Activated T-helper 1 cell treated with anti-CD3 and anti-CD28 coated beads, Interleukin-12 subunit alpha, Interleukin-12 subunit beta, Interleukin-2, Interleukin-4 antibody, amounts not matched to agents 30 ng/mL and 10 ng/mL and 1 ng/mL, durations not matched to agents 14 hours and 24 hours and 36 hours (primary cell): ENCODE data around the gene SIRT3. TPM values are rescaled to one million over a fixed set of nuclear protein-coding genes. Genes with fewer than 3 reads are reported as not detected.
"Not testable (repeated sequence)": the region's sequence is repeated elsewhere in the genome, so short reads cannot be mapped to it uniquely, and the experiment has no call there.

Experiments
- DNase-seq: peaks from one replicate; pipeline ENCODE4 v3.0.0; 2021; ENCODE audit warnings: low spot score
- H3K27ac Mint-ChIP-seq: one replicate; pipeline ENCODE4 v1.8.0; 2021; ENCODE audit warnings: mild to moderate bottlenecking, mixed read lengths
- H3K27me3 Mint-ChIP-seq: one replicate; pipeline ENCODE4 v1.8.0; 2022; ENCODE audit warnings: mild to moderate bottlenecking, moderate library complexity, mixed read lengths; ENCODE audit not compliant: insufficient read depth
- H3K36me3 Mint-ChIP-seq: one replicate; pipeline ENCODE4 v1.8.0; 2021; ENCODE audit warnings: low read depth, mixed read lengths
- H3K4me1 Mint-ChIP-seq: one replicate; pipeline ENCODE4 v1.8.0; 2021; ENCODE audit warnings: low read depth, mixed read lengths
- H3K4me3 Mint-ChIP-seq: one replicate; pipeline ENCODE4 v1.8.0; 2021; ENCODE audit warnings: mild to moderate bottlenecking, moderate library complexity, mixed read lengths
- H3K9me3 Mint-ChIP-seq: one replicate; pipeline ENCODE4 v1.8.0; 2021; ENCODE audit warnings: mixed read lengths
- intact Hi-C: fragments of 100-400 bp; cut with micrococcal nuclease; formaldehyde crosslinking; loops from one replicate; pipeline ENCODE4 v1.15.1; 2024
- total RNA-seq: library from RNA; stranded (reverse); gene quantifications from 2 replicates; pipeline ENCODE4 v1.2.3, GENCODE V29; 2022

The SIRT3 gene
- total RNA-seq, 1 donor from 2014 or later: 11.6 TPM

DNA sequence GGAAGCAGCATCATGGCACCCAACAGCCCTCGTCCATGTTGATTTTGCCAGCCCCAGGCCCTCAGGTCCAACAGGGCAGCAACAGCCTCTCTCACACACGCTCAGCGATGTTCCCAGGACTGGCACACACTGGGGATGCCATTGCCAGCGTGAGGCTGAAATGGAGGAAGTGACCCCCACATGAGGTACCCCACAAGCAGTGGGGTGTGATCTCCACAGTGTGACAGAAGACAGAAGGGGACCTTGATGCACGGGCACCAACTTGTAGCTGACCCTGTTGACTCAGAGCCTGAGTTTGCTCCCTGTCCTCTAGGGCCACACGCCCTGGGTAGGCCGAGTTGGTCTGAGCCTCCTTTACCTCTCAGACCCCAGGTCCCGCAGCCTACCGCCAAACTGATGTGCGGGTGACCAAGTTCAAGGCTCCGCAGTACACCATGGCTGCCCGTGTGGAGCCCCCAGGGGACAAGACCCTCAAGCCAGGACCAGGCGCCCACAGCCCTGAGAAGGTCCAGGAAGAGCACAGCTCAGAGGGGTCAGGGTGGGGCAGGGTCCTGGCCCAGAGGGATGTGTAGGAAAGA, 37.0 kb downstream of the SIRT3 start:
- intact Hi-C loops: no loop called here
- Mint-ChIP-seq H3K4me3 (no peak overlapping the region), H3K36me3 (peaks cover 18% of the 10 kb centered on the region), H3K27ac (no peak overlapping the region), H3K27me3 (no peaks in the 10 kb centered on the region), H3K4me1 (peaks cover 28% of the 10 kb centered on the region), H3K9me3 (no peaks in the 10 kb centered on the region)
- no peak for DNase-seq

DNA sequence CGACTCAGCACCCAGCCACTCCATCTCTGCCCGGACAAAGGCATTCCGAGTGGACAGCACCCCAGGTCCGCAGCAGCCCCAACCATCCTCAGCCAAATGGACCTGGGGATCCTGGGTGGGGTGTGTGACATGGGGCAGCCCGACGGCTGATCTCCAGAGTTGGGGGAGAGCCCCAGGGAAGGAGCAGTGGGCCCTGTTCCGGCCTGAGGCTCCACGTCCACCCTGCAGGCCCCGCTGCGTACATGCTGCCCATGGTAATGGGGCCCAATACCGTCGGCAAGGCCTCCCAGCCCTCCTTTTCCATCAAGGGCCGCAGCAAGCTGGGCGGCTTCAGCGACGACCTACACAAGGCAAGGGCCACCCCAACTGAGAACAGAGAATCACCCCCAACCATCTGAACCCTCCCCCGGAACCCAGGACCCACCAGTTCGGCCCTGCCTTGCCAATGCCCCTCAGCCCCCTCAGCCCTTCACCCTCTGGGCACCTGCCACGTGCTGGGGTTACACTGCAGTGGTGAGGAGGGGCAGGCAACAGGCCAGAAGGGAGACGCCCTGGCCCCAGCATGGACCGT, 37.8 kb downstream of the SIRT3 start:
- H3K9me3 Mint-ChIP-seq: no peaks in the 10 kb centered on the region
- no peak overlapping the region for H3K27ac Mint-ChIP-seq
- H3K4me1 Mint-ChIP-seq: peaks cover 20% of the 10 kb centered on the region
- no peak for DNase-seq
- intact Hi-C loops: no loop called here
- peaks cover 11% of the 10 kb centered on the region for H3K36me3 Mint-ChIP-seq
- no peak overlapping the region for H3K4me3 Mint-ChIP-seq
- H3K27me3 Mint-ChIP-seq: no peaks in the 10 kb centered on the region

DNA sequence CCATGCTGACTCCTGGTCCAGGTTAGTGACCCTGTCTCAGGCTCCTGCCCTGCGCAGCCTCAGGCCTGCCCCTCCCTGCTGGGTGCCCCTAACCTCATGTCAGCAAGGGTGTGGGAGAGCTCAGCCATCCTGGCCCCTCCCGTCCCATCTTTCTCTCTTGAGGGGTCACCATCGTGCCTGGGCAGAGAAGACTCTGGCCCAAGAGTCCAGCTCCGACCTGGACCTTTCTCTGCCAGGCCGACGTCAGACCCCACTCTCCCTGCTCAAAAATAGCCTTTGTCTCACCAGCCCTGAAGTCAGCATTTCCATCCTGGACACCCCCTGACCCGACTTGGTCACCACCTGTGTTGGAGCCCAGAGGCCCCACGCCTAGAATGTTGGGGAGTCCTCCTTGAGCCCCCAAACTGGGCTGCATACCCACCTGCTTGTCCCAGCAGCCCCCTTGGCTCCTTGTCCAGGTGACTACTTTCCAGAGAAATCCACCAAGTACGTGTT, 38.4 kb downstream of the SIRT3 start:
- intact Hi-C loops: no loop called here
- Mint-ChIP-seq H3K4me3 (no peak overlapping the region), H3K4me1 (peaks cover 15% of the 10 kb centered on the region), H3K36me3 (peaks cover 8% of the 10 kb centered on the region), H3K27ac (no peak overlapping the region), H3K27me3 (no peaks in the 10 kb centered on the region), H3K9me3 (no peaks in the 10 kb centered on the region)
- no peak for DNase-seq

DNA sequence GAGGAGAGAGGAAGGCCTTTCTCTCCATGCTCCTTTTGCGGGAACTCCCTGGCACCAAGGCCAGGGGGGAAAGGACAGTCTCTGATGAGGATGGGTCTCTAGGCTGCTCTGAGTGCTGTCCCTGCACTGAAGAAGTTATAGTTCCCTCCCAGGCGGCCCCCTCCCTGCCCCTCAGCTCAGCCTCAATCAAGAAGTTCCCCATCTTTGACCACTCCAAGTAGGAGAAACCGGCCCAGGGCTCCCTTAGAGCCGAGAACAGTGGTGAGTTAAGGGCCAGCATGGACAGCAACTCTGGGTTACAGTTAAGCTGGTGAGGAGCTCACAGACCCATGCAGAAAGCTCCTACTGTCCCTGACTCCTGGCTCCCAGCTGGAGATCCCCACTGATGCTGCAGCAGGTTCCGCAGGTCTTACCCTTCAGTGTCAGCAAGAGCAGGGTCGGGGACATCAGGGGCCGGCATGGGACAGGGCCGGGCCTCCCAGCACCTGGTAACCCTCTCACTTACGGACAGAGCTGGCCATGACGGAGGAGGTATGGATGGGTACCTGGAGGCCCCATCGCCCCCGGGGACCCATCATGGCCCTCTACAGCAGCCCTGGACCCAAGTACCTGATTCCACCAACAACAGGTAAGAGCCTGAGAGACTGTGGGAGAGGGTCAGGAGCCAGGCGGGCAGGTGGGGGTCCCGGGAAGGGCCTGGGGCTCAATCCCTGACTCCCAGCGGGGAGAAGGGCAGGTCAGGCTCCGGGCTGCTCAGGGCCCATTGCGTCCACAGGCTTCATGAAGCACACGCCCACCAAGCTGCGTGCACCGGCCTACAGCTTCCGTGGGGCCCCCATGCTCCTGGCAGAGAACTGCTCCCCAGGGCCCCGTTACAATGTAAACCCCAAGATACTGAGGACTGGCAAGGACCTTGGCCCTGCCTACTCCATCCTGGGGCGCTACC, 39.1 kb downstream of the SIRT3 start:
- Mint-ChIP-seq H3K36me3 (peaks cover 5% of the 10 kb centered on the region), H3K27me3 (no peaks in the 10 kb centered on the region), H3K4me1 (peaks cover 8% of the 10 kb centered on the region), H3K27ac (no peak overlapping the region), H3K4me3 (no peak overlapping the region), H3K9me3 (no peaks in the 10 kb centered on the region)
- intact Hi-C loops: no loop called here
- no peak for DNase-seq

DNA sequence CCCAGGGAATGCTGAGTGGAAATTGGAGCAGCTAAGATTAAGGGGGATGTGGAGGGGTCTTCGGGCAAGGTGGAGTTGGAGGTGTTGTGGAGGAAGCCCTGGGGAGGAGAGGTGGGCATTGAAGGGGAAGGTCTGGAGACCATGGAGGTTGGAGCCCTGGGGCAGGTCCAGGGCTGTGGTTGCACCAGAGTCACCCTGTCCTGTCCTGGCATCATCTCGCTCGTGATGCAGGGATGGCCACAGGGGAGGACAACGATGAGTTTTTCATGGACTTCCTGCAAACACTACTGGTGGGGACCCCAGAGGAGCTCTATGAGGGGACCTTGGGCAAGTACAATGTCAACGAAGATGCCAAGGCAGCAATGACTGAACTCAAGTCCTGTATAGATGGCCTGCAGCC, 42.7 kb downstream of the SIRT3 start:
- intact Hi-C loops, H3K27me3 Mint-ChIP-seq, H3K4me3 Mint-ChIP-seq, H3K4me1 Mint-ChIP-seq, DNase-seq, H3K27ac Mint-ChIP-seq, H3K36me3 Mint-ChIP-seq, H3K9me3 Mint-ChIP-seq: not testable (repeated sequence)

DNA sequence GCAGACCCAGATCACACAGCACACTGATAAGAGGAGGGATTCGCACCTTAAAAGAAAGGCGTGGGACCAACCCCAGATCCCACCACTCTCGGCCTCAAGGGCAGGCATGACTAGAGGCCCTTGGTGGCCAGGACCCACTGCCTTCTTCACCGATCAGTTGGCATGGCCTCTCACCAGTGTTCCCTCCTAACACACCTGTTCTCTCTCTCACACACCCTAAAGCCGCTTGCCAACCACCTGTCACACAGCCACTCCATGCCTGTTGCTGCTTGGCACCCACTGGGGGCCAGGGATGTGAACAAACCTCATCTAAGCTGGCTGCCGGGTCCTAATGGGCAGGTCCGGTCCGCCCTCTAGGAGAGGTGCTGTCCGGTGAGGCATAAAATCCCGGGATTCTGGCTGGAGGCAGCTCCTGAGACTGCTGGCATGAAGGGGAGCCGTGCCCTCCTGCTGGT, 43.4 kb downstream of the SIRT3 start, which contains the start of gene SCGB1C1:
TSS of gene SCGB1C1 (plus strand) at position 405 of the 455 bp plus-strand sequence. CDS start at position 427, 22 bp downstream.
- intact Hi-C loops, H3K36me3 Mint-ChIP-seq, H3K4me1 Mint-ChIP-seq, H3K9me3 Mint-ChIP-seq, H3K27me3 Mint-ChIP-seq, H3K4me3 Mint-ChIP-seq, H3K27ac Mint-ChIP-seq, DNase-seq: not testable (repeated sequence)

DNA sequence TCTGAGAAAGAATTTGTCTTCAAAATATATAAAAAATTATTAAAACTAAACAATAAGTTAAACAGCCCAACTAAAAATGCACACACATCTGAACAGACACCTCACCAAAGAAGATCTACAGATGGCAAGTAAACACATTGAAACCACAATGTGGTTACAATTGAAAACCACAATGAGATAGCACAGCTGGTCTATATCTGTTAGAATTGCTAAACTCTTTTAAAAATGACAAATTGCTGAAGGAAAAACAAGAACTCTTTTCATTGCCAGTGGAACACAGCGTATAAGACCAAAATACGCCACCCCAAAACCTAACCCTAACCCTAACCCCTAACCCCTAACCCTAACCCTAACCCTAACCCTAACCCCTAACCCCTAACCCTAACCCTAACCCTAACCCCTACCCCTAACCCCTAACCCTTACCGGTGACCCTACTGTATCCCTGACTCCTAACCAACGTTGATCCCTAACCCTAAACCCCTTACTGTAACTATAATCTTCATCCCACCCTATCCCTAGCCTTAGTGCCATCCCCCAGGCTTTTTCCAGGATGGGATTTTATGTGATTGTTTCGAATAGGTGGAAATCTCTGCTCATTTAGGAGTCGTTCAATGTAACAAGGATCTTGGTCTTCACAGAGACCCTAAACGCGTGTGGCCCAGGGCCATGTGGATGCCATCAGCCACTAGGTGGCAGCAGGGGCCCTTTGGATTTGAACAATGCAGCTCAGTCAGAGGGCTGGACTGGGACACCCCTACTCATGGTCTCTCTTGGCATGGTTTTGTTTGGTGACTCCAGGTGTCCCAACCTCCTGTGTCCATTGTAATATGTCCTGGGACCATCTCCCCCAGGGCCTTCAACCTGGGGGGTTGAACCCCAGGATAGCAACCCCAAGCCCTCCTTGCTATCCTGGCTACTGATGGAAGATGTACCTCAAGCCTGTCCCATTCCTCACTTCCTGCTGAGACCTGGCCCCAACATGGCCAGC, 44.4 kb downstream of the SIRT3 start:
- H3K36me3 Mint-ChIP-seq: not testable (repeated sequence)

DNA sequence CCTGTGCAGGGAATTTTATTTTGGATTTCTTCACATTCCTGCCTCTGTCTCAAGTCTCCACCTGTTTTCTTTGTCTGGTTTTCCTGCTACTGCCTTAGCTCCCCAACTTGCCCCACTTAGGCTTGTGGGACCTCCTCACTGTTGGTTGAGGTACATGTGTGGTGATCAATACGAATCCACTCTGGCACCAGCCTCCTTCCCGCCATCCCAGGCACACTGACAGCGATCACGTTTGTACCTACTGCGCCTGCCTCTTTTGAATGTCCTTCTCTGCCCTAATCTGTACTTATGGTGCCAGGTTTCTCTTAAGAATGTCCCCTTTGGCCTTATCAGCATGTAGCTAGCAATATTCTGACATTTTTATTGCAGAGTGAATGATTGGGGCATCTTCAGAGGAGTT, 45.6 kb downstream of the SIRT3 start:
- DNase-seq, H3K27me3 Mint-ChIP-seq, H3K9me3 Mint-ChIP-seq, H3K36me3 Mint-ChIP-seq, H3K4me3 Mint-ChIP-seq, intact Hi-C loops, H3K27ac Mint-ChIP-seq, H3K4me1 Mint-ChIP-seq: not testable (repeated sequence)

More for the DNA sequence above, 44.4 kb downstream of the SIRT3 start:
- DNase-seq: peak; percentile 51
- Mint-ChIP-seq H3K4me3 (peak overlapping the region; percentile 42), H3K27ac (peak overlapping the region; percentile 72)
- H3K27me3 Mint-ChIP-seq, H3K4me1 Mint-ChIP-seq, intact Hi-C loops, H3K9me3 Mint-ChIP-seq: not testable (repeated sequence)

DNA sequence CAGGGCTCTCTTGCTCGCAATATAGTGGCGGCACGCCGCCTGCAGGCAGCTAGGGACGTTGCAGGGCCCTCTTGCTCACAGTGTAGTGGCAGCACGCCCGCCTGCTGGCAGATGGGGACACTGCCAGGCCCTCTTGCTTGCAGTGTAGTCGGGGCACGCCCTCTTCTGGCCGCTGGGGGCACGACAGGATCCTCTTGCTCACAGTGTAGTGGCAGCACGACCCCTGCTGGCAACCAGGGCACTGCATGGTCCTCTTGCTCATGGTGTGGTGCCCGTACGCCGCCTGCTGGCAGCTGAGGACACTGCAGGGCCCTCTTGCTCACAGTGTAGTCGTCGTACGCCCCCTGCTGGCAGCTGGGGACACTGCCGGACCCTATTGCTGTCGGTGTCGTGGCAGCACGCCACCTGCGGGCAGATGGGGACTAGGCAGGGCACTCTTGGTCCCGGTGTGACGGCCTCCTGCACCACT, 46.3 kb downstream of the SIRT3 start:
- H3K27me3 Mint-ChIP-seq, H3K4me1 Mint-ChIP-seq, H3K36me3 Mint-ChIP-seq, H3K4me3 Mint-ChIP-seq, intact Hi-C loops, H3K9me3 Mint-ChIP-seq, H3K27ac Mint-ChIP-seq: not testable (repeated sequence)
- peak; percentile 38 for DNase-seq

DNA sequence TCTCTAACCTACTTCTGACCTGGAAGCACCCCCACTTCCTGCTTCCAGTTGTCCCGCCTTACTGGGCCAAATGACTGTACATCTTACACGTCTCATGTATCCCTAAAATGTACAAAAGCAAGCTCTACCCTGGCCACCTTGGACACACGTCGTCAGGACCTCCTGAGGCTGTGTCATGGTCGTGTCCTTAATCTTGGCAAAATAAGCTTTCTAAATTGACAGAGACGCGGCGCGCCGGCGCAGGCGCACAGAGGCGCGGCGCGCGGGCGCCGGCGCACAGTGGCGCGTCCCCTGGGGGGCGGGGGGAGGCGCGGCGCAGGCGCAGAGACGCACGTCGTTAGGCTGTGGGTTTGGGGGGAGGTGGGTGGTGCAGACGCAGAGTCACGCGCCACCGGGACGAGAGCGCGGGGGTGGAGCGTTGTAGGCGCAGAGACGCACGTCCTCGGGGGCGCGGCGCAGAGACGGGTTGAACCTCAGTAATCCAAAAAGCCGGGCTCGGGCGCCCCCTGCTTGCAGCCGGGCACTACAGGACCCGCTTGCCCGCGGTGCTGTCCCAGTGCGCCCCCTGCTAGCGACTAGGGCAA, 46.9 kb downstream of the SIRT3 start:
- H3K9me3 Mint-ChIP-seq, intact Hi-C loops, H3K27me3 Mint-ChIP-seq, DNase-seq, H3K36me3 Mint-ChIP-seq, H3K4me1 Mint-ChIP-seq, H3K27ac Mint-ChIP-seq, H3K4me3 Mint-ChIP-seq: not testable (repeated sequence)

DNA sequence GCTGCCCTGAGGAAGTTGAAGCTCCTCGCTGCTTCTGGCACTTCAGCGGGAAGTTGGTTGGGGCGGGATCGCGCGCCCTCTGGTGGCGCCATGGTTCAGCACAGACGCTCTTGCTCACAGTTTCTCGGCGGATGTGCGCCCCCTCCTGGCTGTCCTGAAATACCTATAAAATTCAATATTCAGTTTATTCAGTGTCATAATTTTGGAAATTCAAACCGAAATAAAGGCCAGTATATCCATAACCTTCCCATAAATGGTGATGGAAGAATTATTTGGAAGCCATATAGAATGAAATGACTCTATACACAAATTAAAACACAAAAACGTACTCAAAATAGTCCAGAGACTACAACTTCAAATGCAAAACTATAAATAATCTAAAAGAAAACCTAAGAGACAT, 55.9 kb downstream of the SIRT3 start:
- H3K4me3 Mint-ChIP-seq, H3K27me3 Mint-ChIP-seq, intact Hi-C loops, H3K4me1 Mint-ChIP-seq, H3K9me3 Mint-ChIP-seq, H3K27ac Mint-ChIP-seq, H3K36me3 Mint-ChIP-seq, DNase-seq: not testable (repeated sequence)
